GM18502 (cell line): Measurements from ENCODE around the gene OR7G3.

Source experiments
- ATAC-seq: cut with Tn5 transposase; IDR thresholded peaks from one replicate; pipeline ENCODE4 v1.9.1; 2021; ENCODE audit warnings: mild to moderate bottlenecking; ENCODE audit not compliant: unreplicated experiment, poor library complexity

OR7G3 gene

DNA sequence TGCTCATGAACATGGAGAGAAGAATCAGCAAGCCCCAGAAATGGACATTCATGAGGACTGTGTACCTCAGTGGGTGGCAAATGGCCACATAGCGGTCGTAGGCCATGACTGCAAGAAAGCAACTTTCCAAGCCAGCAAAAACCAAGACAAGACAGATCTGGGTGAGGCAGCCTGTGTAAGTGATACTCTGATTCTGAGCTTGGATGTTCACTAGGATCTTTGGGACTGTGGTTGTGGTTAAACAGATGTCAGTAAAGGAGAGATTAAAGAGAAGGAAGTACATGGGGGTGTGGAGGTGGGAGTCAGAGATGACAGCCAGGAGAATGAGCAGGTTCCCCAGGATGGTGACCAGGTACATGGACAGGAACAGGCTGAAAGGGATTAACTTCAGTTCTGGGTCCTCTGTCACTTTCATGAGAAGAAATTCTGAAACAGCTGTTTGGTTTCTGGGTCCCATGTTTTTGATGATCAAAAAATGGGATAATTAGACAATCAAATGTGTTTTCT lies 11.4 kb downstream of the OR7G3 start, which contains the start of gene OR7G1:
Gene OR7G1 (minus strand): TSS at position 457 of the 507 bp plus-strand sequence. CDS start 0 bp downstream, at position 457.
- no peak for ATAC-seq

- no peak for ATAC-seq
Measured at GRCh38 chr19:9109959-9110358, 16.8 kb downstream of the OR7G3 start.

DNA sequence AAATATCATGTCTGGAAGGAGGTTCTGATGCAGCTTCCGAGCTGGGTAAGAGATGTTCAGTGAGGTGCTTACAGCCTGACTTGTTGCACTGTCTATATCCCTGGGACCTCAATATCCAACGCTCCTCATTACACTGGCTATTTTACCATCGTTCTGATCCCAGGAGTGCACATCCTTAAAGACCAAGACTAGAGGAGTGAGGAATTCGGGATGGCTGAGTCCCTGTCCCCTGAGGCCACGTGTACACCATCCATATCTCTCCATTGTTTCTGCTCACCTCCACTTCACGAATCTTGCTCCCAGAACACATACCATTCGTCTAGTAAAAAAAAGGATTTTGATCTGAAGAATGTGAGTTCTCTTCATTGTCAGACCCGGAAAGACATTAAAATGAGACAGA lies 19.4 kb downstream of the OR7G3 start, which contains the start of gene OR7G2:
Gene OR7G2 (minus strand): TSS at position 101 of the 400 bp plus-strand sequence. CDS start 4,232 bp downstream, outside the sequence.
- ATAC-seq: no peak

DNA sequence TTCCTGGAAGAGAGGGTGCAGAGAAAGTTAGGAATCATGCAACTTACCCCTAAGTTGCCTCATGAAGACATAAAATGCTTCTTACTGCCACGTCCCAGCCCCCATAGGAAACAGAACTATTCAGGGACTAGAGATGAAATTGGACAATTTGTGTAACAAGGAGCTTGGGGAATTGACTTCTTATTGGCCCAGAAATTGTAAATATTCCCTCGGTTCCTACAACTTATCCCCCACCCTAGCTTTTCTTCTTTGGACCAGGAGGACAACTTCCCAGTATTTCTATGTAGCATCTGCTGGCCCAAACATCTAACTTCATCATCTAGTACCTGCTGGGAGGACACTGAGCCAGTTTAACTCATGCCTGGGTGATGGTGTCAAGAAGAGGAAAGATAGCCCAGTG lies 40.0 kb downstream of the OR7G3 start, which contains the start of gene OR1M1:
Gene OR1M1 (plus strand): TSS at position 301 of the 400 bp plus-strand sequence. CDS start 6,184 bp downstream, outside the sequence.
- no peak for ATAC-seq

DNA sequence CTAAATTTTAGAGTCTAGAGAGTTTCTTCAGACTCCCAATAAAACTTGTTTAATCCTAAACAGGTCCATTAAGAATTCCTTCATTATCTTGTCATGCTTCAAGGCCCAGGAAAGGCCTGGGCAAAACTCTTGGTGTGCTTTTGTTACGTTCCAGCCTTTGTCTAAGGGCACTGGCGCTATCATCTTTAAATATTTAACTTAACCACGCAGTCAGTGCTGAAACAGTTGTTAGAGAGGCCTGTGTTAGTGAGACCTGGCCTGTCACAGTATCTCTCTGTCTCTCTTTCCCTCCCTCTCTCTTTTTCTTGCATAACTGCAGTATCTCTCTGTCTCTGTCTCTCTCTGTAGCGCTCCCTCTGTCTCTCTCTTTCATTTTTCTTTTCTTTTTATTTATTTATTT lies 48.1 kb downstream of the OR7G3 start:
- ATAC-seq: no peak

- no peak for ATAC-seq
Measured at GRCh38 chr19:9076901-9077300, 49.8 kb downstream of the OR7G3 start.
